Left ventricle myocardium inferior (tissue), 1 donor: Measurements from ENCODE around the gene XPO1. TPM values are rescaled to one million over a fixed set of nuclear protein-coding genes. Genes with fewer than 3 reads are reported as not detected.

ENCODE experiments used
- DNase-seq: peaks from one replicate; pipeline ENCODE4 v3.0.0-alpha.2; 2020
- H3K27ac ChIP-seq: fragments of 200-600 bp; replicated peaks from 2 replicates; pipeline ENCODE4 v1.8.0; 2021
- H3K27me3 ChIP-seq: fragments of 200-600 bp; 2 replicates; pipeline ENCODE4 v1.8.0; 2021; ENCODE audit warnings: low read depth
- H3K36me3 ChIP-seq: fragments of 200-600 bp; 2 replicates; pipeline ENCODE4 v1.8.0; 2021
- H3K4me1 ChIP-seq: fragments of 200-600 bp; 2 replicates; pipeline ENCODE4 v1.8.0; 2021
- H3K4me3 ChIP-seq: fragments of 200-600 bp; 2 replicates; pipeline ENCODE4 v1.8.0; 2021; ENCODE audit warnings: mild to moderate bottlenecking, moderate library complexity
- H3K9me3 ChIP-seq: fragments of 200-600 bp; replicated peaks from 2 replicates; pipeline ENCODE4 v1.8.0; 2021
- CTCF ChIP-seq: fragments of 200-600 bp; IDR thresholded peaks from 2 replicates; pipeline ENCODE4 v1.8.0; 2021; ENCODE audit warnings: antibody characterized with exemption, mild to moderate bottlenecking, borderline replicate concordance
- intact Hi-C: fragments of 100-400 bp; cut with micrococcal nuclease; formaldehyde crosslinking; loops from one replicate; pipeline ENCODE4 v1.11.0; 2022
- total RNA-seq: library from RNA; stranded (reverse); fragmentation: NEBNext Ultra II Directional; extraction: Animal tissue kit (Norgen Biotek cat#: 25700); gene quantifications from one replicate; pipeline ENCODE4 v1.2.1, GENCODE V29; 2021
- donor health status: DM: no; HTN: yes; CAD: no; lungs with severe emphysema.

XPO1 gene
- total RNA-seq, 1 donor from 2014 or later: 68.5 TPM

GRCh38 chr2:61465045-61465444, 73.1 kb downstream of the XPO1 start:
- TF ChIP-seq CTCF: no peak
- no peaks in the 10 kb centered on the region for H3K36me3 ChIP-seq
- H3K27me3 ChIP-seq: no peaks in the 10 kb centered on the region
- intact Hi-C loops: no loop called here
- DNase-seq: no peak
- H3K9me3 ChIP-seq: no peaks in the 10 kb centered on the region
- peaks cover 55% of the 10 kb centered on the region for H3K4me1 ChIP-seq
- no peak overlapping the region for H3K27ac ChIP-seq
- H3K4me3 ChIP-seq: no peak overlapping the region

DNA sequence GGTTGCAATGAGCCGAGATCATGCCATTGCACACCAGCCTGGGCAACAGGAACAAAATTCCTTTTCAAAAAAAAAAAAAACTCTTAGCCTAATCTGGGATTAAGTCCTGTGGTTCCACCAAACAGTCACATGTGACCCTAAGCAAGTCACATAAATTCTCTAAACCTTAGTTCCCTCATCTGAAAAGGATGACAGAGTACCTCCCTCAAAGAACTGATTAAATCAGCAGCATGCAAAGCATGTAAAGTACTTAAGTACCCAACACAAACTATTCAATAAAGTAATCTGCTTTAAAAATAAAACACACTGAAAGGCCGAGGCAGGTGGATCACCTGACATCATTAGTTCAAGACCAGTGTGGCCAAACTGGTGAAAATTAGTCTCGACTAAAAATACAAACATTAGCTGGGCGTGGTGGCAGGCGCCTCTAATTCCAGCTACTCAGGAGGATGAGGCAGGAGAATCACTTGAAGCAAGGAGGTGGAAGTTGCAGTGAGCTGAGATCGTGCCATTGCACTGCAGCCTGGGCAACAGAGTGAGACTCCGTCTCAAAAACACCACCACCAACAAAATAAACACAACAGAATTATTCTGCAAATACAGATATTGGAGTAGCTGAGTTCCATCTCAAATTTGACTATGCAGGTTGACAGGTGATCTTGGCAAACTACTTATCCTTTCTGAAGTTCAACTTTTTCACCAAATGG, 74.2 kb downstream of the XPO1 start:
- no peak for DNase-seq
- H3K4me1 ChIP-seq: peaks cover 57% of the 10 kb centered on the region
- no peaks in the 10 kb centered on the region for H3K27me3 ChIP-seq
- no peak for TF ChIP-seq CTCF
- H3K27ac ChIP-seq: no peak overlapping the region
- H3K36me3 ChIP-seq: no peaks in the 10 kb centered on the region
- H3K9me3 ChIP-seq: no peaks in the 10 kb centered on the region
- intact Hi-C loops: no loop called here
- H3K4me3 ChIP-seq: no peak overlapping the region

DNA sequence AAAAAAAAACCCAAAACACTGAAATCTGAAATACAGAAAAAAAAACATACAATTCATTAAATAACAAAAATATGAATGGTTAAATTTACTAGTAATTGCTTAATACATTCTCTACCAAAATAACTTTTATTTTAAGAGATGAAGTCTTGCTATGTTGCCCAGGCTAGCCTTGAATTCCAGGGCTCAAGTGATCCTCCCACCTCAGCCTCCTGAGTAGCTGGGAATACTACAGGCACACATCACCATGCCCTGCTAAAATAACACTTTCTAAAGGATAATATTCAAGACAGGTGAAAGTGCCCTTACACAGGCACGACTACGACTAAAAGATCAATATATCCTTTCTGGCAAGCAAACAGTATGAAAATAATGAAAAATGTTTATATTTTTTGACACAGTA, 76.8 kb downstream of the XPO1 start:
- TF ChIP-seq CTCF: no peak
- H3K27me3 ChIP-seq: no peaks in the 10 kb centered on the region
- no peak overlapping the region for H3K27ac ChIP-seq
- H3K9me3 ChIP-seq: no peaks in the 10 kb centered on the region
- DNase-seq: no peak
- no peak overlapping the region for H3K4me3 ChIP-seq
- peaks cover 62% of the 10 kb centered on the region for H3K4me1 ChIP-seq
- no peaks in the 10 kb centered on the region for H3K36me3 ChIP-seq
- intact Hi-C loops: no loop called here

- Histone ChIP-seq H3K27me3 (no peaks in the 10 kb centered on the region), H3K9me3 (no peaks in the 10 kb centered on the region), H3K4me1 (peaks cover 70% of the 10 kb centered on the region), H3K27ac (no peak overlapping the region), H3K4me3 (no peak overlapping the region), H3K36me3 (no peaks in the 10 kb centered on the region)
- intact Hi-C loops: no loop called here
- TF ChIP-seq CTCF: no peak
- no peak for DNase-seq
These were observed 78.0 kb downstream of the XPO1 start for GRCh38 chr2:61460163-61460562.

DNA sequence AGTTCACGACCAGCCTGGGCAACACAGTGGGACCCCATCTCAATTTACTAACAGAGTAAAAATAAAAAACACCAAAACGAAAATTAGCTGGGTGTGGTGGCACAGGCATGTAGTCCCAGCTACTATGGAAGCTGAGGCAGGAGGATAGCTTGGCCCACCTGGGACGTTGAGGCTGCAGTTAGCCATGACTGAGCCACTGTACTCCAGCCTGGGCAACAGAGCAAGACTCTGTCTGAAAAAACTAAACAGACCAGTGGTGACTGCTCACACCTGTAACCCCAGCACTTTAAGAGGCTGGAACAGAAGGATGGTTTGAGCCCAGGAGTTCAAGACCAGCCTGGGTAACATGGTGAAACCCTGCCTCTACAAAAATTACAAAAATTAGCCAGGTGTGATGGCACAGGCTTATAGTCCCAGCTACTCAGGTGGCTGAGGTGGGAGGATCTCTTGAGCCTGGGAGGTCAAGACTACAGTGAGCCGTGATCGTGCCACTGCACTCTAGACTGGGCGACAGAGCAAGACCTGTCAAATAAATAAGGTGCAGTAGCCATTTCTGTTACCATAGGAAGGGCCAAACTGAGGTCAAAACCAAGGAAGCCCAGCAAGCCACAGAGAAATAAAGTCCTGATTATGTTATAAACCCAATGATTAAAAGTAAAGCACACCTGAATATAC, 81.3 kb downstream of the XPO1 start:
- Histone ChIP-seq H3K36me3 (no peaks in the 10 kb centered on the region), H3K4me3 (no peak overlapping the region), H3K27me3 (no peaks in the 10 kb centered on the region), H3K4me1 (peaks cover 67% of the 10 kb centered on the region), H3K27ac (peak overlapping the region; percentile 65), H3K9me3 (no peaks in the 10 kb centered on the region)
- intact Hi-C loops: no loop called here
- TF ChIP-seq CTCF: no peak
- no peak for DNase-seq
